ENCODE data around the gene THSD4. TPM values are rescaled to one million over a fixed set of nuclear protein-coding genes. Genes with fewer than 3 reads are reported as not detected.

Gene THSD4
- polyA plus RNA-seq, 1 donor from 2014 or later = 0.46 TPM

DNA sequence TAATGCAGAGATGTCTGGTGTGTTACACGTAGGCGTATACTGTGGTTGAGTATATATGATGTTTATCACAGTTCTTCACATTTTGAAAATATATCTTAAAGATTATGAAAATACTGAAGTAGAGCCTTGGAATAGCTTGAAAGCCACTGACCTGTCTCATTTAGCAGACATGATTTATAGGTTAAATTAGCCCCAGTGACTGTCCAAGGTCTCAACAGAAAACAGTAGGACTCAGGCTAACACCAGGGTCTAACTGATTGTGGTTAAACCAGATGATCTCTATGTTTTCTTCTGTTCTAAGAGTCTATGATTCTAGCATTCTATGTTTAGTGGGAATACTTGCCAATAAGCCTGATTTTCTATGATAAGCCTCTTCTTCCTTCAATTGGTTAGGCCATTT lies 528.6 kb downstream of the THSD4 start:
- TF ChIP-seq POLR2AphosphoS5 (IDR thresholded peaks at IDR 0.05) = no peak
- TF ChIP-seq TAF1 (IDR thresholded peaks at IDR 0.05; ENCODE audit: low read depth) = no peak
- TF ChIP-seq, protein P1, sequence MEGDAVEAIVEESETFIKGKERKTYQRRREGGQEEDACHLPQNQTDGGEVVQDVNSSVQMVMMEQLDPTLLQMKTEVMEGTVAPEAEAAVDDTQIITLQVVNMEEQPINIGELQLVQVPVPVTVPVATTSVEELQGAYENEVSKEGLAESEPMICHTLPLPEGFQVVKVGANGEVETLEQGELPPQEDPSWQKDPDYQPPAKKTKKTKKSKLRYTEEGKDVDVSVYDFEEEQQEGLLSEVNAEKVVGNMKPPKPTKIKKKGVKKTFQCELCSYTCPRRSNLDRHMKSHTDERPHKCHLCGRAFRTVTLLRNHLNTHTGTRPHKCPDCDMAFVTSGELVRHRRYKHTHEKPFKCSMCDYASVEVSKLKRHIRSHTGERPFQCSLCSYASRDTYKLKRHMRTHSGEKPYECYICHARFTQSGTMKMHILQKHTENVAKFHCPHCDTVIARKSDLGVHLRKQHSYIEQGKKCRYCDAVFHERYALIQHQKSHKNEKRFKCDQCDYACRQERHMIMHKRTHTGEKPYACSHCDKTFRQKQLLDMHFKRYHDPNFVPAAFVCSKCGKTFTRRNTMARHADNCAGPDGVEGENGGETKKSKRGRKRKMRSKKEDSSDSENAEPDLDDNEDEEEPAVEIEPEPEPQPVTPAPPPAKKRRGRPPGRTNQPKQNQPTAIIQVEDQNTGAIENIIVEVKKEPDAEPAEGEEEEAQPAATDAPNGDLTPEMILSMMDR (IDR thresholded peaks at IDR 0.05; ENCODE audit: poor library complexity, severe bottlenecking) = no peak
- no peak for TF ChIP-seq EP300 (conservative IDR thresholded peaks at IDR 0.05; ENCODE audit: poor library complexity, severe bottlenecking)
- TF ChIP-seq, protein P2, sequence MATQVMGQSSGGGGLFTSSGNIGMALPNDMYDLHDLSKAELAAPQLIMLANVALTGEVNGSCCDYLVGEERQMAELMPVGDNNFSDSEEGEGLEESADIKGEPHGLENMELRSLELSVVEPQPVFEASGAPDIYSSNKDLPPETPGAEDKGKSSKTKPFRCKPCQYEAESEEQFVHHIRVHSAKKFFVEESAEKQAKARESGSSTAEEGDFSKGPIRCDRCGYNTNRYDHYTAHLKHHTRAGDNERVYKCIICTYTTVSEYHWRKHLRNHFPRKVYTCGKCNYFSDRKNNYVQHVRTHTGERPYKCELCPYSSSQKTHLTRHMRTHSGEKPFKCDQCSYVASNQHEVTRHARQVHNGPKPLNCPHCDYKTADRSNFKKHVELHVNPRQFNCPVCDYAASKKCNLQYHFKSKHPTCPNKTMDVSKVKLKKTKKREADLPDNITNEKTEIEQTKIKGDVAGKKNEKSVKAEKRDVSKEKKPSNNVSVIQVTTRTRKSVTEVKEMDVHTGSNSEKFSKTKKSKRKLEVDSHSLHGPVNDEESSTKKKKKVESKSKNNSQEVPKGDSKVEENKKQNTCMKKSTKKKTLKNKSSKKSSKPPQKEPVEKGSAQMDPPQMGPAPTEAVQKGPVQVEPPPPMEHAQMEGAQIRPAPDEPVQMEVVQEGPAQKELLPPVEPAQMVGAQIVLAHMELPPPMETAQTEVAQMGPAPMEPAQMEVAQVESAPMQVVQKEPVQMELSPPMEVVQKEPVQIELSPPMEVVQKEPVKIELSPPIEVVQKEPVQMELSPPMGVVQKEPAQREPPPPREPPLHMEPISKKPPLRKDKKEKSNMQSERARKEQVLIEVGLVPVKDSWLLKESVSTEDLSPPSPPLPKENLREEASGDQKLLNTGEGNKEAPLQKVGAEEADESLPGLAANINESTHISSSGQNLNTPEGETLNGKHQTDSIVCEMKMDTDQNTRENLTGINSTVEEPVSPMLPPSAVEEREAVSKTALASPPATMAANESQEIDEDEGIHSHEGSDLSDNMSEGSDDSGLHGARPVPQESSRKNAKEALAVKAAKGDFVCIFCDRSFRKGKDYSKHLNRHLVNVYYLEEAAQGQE (IDR thresholded peaks at IDR 0.05; ENCODE audit: borderline replicate concordance) = no peak
- no peak for TF ChIP-seq SMC3 (conservative IDR thresholded peaks at IDR 0.05; ENCODE audit: poor library complexity)
- no peak for TF ChIP-seq EZH2 (IDR thresholded peaks at IDR 0.05; ENCODE audit: borderline replicate concordance, insufficient read depth, low read length, poor library complexity, severe bottlenecking)
- TF ChIP-seq MXI1 (conservative IDR thresholded peaks at IDR 0.05; ENCODE audit: poor library complexity, severe bottlenecking) = no peak
- TF ChIP-seq RAD21 (conservative IDR thresholded peaks at IDR 0.05) = no peak
- Histone ChIP-seq H3K4me3 (ENCODE audit: low read length) (no peak overlapping the region), H3K9me3 (ENCODE audit: low read length) (no peaks in the 10 kb centered on the region), H3K27me3 (ENCODE audit: insufficient read depth, low read depth, low read length) (no peaks in the 10 kb centered on the region), H2AFZ (ENCODE audit: low read depth, low read length) (no peak overlapping the region), H3F3A (ENCODE audit: insufficient read depth, low read length, poor library complexity, severe bottlenecking) (no peaks in the 10 kb centered on the region), H3K79me2 (replicated peaks; ENCODE audit: insufficient read depth, low read length) (no peaks in the 10 kb centered on the region), H3K4me2 (ENCODE audit: low read length) (no peak overlapping the region), H3K9ac (ENCODE audit: low read length) (no peak overlapping the region), H3K36me3 (ENCODE audit: insufficient read depth, low read length) (no peaks in the 10 kb centered on the region), H3K9me2 (ENCODE audit: insufficient read depth, low read length) (no peaks in the 10 kb centered on the region), H4K20me1 (ENCODE audit: insufficient read depth) (no peaks in the 10 kb centered on the region), H3K27ac (ENCODE audit: low read length) (no peak overlapping the region)

DNA sequence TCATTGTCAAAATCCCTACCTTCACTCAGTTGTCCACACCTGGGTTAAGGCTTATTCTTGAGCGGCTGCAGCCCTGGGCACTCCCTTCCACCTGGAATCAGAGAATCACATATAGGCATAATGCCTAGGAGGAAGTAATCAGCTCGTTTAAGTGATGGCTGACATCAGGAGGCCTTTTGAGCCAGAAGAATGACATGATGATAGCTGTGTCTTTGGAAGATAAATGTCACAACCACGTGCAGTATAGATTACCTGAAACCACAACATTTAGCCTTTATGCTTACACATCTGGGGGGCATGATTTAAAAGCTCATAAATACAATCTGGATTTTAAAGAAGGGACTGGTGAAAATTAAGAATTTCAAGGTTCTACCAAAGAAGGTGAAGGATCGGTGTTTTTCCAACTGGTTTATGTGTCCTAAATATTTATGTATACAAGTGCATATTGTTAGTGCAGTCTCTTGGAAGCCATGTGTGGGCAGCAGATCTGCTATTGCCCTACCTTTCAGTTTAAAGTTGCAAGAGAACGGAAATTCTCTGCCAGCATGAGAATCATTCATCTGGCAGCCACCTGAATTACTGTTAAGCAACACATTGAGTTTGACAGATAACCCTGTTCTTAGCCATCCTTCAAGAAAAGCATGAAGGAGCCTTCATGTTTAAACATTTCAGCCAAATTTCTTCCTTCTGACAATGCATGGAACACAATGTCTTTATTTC lies 531.7 kb downstream of the THSD4 start:
- no peaks in the 10 kb centered on the region for H3F3A ChIP-seq (ENCODE audit: insufficient read depth, low read length, poor library complexity, severe bottlenecking)
- peak; percentile 52 for TF ChIP-seq POLR2AphosphoS5 (IDR thresholded peaks at IDR 0.05)
- TF ChIP-seq RAD21 (conservative IDR thresholded peaks at IDR 0.05) = no peak
- peak; percentile 60 for TF ChIP-seq EP300 (conservative IDR thresholded peaks at IDR 0.05; ENCODE audit: poor library complexity, severe bottlenecking)
- no peak for TF ChIP-seq TAF1 (IDR thresholded peaks at IDR 0.05; ENCODE audit: low read depth)
- TF ChIP-seq EZH2 (IDR thresholded peaks at IDR 0.05; ENCODE audit: borderline replicate concordance, insufficient read depth, low read length, poor library complexity, severe bottlenecking) = no peak
- TF ChIP-seq, protein P2 (IDR thresholded peaks at IDR 0.05; ENCODE audit: borderline replicate concordance) = no peak
- TF ChIP-seq, protein P1 (IDR thresholded peaks at IDR 0.05; ENCODE audit: poor library complexity, severe bottlenecking) = no peak
- TF ChIP-seq SMC3 (conservative IDR thresholded peaks at IDR 0.05; ENCODE audit: poor library complexity) = no peak
- TF ChIP-seq MXI1 (conservative IDR thresholded peaks at IDR 0.05; ENCODE audit: poor library complexity, severe bottlenecking) = no peak
- H3K79me2 ChIP-seq (replicated peaks; ENCODE audit: insufficient read depth, low read length) = no peaks in the 10 kb centered on the region
- H3K9me3 ChIP-seq (ENCODE audit: low read length) = no peaks in the 10 kb centered on the region
- H3K9ac ChIP-seq (ENCODE audit: low read length) = no peak overlapping the region
- no peaks in the 10 kb centered on the region for H3K36me3 ChIP-seq (ENCODE audit: insufficient read depth, low read length)
- H2AFZ ChIP-seq (ENCODE audit: low read depth, low read length) = no peak overlapping the region
- no peaks in the 10 kb centered on the region for H3K9me2 ChIP-seq (ENCODE audit: insufficient read depth, low read length)
- no peak overlapping the region for H3K27ac ChIP-seq (ENCODE audit: low read length)
- peak overlapping the region; percentile 33 for H3K4me2 ChIP-seq (ENCODE audit: low read length)
- no peaks in the 10 kb centered on the region for H4K20me1 ChIP-seq (ENCODE audit: insufficient read depth)
- peak overlapping the region; percentile 32 for H3K4me3 ChIP-seq (ENCODE audit: low read length)
- H3K27me3 ChIP-seq (ENCODE audit: insufficient read depth, low read depth, low read length) = no peaks in the 10 kb centered on the region

Data from neural cell (in vitro differentiated cells).